Measurements from ENCODE around the gene PALM. TPM values are rescaled to one million over a fixed set of nuclear protein-coding genes. Genes with fewer than 3 reads are reported as not detected.

The PALM gene
- total and polyA plus RNA-seq, 10 of the 15 experiments (the other 5 are each of a cell fraction or from before 2014, with no cell fraction given), result 0.09 to 0.95 (median 0.23) TPM; not detected in 2

DNA sequence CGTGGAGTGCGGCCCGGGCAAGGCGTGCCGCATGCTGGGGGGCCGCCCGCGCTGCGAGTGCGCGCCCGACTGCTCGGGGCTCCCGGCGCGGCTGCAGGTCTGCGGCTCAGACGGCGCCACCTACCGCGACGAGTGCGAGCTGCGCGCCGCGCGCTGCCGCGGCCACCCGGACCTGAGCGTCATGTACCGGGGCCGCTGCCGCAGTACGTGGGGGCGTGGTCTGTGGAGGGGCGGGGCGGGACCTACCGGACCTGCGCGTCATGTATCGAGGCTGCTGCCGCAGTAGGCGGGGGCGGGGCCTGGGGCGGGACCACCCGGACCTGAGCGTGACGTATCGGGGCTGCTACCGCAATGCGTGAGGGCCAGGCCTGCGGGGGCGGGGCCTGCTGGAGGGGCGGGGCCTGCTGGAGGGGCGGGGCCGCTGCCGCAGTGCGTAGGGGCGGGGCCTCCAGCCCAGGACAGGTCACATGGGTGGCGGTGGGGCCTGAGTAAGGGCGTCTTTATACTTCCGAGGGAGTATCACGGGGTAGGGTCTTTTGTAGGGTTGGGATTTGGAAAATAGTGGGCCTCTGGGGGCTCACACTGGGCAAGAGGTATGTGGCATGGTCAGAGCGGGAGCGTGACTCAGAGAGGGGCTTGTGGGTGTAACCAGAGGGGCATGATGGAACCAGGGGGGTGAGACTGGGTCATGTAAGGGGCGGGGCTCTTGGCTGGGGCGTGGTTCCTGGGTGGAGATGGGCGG, 28.3 kb upstream of the PALM start (continued):
- TF ChIP-seq, protein P1, sequence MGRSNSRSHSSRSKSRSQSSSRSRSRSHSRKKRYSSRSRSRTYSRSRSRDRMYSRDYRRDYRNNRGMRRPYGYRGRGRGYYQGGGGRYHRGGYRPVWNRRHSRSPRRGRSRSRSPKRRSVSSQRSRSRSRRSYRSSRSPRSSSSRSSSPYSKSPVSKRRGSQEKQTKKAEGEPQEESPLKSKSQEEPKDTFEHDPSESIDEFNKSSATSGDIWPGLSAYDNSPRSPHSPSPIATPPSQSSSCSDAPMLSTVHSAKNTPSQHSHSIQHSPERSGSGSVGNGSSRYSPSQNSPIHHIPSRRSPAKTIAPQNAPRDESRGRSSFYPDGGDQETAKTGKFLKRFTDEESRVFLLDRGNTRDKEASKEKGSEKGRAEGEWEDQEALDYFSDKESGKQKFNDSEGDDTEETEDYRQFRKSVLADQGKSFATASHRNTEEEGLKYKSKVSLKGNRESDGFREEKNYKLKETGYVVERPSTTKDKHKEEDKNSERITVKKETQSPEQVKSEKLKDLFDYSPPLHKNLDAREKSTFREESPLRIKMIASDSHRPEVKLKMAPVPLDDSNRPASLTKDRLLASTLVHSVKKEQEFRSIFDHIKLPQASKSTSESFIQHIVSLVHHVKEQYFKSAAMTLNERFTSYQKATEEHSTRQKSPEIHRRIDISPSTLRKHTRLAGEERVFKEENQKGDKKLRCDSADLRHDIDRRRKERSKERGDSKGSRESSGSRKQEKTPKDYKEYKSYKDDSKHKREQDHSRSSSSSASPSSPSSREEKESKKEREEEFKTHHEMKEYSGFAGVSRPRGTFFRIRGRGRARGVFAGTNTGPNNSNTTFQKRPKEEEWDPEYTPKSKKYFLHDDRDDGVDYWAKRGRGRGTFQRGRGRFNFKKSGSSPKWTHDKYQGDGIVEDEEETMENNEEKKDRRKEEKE (IDR thresholded peaks at IDR 0.05), result no peak
- TF ChIP-seq, protein P2, sequence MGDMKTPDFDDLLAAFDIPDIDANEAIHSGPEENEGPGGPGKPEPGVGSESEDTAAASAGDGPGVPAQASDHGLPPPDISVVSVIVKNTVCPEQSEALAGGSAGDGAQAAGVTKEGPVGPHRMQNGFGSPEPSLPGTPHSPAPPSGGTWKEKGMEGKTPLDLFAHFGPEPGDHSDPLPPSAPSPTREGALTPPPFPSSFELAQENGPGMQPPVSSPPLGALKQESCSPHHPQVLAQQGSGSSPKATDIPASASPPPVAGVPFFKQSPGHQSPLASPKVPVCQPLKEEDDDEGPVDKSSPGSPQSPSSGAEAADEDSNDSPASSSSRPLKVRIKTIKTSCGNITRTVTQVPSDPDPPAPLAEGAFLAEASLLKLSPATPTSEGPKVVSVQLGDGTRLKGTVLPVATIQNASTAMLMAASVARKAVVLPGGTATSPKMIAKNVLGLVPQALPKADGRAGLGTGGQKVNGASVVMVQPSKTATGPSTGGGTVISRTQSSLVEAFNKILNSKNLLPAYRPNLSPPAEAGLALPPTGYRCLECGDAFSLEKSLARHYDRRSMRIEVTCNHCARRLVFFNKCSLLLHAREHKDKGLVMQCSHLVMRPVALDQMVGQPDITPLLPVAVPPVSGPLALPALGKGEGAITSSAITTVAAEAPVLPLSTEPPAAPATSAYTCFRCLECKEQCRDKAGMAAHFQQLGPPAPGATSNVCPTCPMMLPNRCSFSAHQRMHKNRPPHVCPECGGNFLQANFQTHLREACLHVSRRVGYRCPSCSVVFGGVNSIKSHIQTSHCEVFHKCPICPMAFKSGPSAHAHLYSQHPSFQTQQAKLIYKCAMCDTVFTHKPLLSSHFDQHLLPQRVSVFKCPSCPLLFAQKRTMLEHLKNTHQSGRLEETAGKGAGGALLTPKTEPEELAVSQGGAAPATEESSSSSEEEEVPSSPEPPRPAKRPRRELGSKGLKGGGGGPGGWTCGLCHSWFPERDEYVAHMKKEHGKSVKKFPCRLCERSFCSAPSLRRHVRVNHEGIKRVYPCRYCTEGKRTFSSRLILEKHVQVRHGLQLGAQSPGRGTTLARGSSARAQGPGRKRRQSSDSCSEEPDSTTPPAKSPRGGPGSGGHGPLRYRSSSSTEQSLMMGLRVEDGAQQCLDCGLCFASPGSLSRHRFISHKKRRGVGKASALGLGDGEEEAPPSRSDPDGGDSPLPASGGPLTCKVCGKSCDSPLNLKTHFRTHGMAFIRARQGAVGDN (IDR thresholded peaks at IDR 0.05), result peak; percentile 86
- TF ChIP-seq FOS (IDR thresholded peaks at IDR 0.05; ENCODE audit: borderline replicate concordance, extremely low read depth, insufficient read length) (no peak), CBX3 (IDR thresholded peaks at IDR 0.05; ENCODE audit: borderline replicate concordance, low read depth) (no peak), SIN3A (IDR thresholded peaks at IDR 0.05; ENCODE audit: low read depth, low read length) (no peak), EZH2 (IDR thresholded peaks at IDR 0.05; ENCODE audit: borderline replicate concordance, control insufficient read depth, low read depth, low read length) (no peak), PAX8 (IDR thresholded peaks at IDR 0.05) (no peak), BACH1 (IDR thresholded peaks at IDR 0.05; ENCODE audit: borderline replicate concordance) (peak; percentile 95; the same call in 1 of the 2 replicates), ZNF274 (IDR thresholded peaks at IDR 0.05; ENCODE audit: insufficient read depth, insufficient read length) (no peak), CREB1 (IDR thresholded peaks at IDR 0.05; ENCODE audit: low read depth) (peak; percentile 79), SP1 (IDR thresholded peaks at IDR 0.05; ENCODE audit: low read depth, low read length) (peak; percentile 64), TAF1 (IDR thresholded peaks at IDR 0.05; ENCODE audit: borderline replicate concordance, low read depth, low read length) (peak; percentile 54; the same call in 1 of the 2 replicates)
- TF ChIP-seq, protein P3, sequence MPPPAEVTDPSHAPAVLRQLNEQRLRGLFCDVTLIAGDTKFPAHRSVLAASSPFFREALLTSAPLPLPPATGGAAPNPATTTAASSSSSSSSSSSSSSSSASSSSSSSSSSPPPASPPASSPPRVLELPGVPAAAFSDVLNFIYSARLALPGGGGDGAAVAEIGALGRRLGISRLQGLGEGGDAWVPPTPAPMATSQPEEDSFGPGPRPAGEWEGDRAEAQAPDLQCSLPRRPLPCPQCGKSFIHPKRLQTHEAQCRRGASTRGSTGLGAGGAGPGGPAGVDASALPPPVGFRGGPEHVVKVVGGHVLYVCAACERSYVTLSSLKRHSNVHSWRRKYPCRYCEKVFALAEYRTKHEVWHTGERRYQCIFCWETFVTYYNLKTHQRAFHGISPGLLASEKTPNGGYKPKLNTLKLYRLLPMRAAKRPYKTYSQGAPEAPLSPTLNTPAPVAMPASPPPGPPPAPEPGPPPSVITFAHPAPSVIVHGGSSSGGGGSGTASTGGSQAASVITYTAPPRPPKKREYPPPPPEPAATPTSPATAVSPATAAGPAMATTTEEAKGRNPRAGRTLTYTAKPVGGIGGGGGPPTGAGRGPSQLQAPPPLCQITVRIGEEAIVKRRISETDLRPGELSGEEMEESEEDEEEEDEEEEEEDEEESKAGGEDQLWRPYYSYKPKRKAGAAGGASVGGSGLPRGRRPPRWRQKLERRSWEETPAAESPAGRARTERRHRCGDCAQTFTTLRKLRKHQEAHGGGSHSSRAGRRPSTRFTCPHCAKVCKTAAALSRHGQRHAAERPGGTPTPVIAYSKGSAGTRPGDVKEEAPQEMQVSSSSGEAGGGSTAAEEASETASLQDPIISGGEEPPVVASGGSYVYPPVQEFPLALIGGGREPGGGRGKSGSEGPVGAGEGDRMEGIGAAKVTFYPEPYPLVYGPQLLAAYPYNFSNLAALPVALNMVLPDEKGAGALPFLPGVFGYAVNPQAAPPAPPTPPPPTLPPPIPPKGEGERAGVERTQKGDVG (CRISPR knock-in tag; IDR thresholded peaks at IDR 0.05), result no peak
- TF ChIP-seq, protein P4, sequence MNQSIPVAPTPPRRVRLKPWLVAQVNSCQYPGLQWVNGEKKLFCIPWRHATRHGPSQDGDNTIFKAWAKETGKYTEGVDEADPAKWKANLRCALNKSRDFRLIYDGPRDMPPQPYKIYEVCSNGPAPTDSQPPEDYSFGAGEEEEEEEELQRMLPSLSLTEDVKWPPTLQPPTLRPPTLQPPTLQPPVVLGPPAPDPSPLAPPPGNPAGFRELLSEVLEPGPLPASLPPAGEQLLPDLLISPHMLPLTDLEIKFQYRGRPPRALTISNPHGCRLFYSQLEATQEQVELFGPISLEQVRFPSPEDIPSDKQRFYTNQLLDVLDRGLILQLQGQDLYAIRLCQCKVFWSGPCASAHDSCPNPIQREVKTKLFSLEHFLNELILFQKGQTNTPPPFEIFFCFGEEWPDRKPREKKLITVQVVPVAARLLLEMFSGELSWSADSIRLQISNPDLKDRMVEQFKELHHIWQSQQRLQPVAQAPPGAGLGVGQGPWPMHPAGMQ (IDR thresholded peaks at IDR 0.05; ENCODE audit: borderline replicate concordance), result no peak
- TF ChIP-seq, protein P5, sequence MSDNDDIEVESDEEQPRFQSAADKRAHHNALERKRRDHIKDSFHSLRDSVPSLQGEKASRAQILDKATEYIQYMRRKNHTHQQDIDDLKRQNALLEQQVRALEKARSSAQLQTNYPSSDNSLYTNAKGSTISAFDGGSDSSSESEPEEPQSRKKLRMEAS (IDR thresholded peaks at IDR 0.05; ENCODE audit: low read depth, low read length), result no peak; the same call in 1 of the 2 replicates
